Loucy (cell line): ENCODE results near the gene APOH.

ENCODE experiments used
- CTCF ChIP-seq: fragments of 200-600 bp; sonication (generic); conservative IDR thresholded peaks from 2 replicates; pipeline ENCODE4 v1.5.1; 2014; ENCODE audit warnings: mild to moderate bottlenecking, antibody characterized with exemption, low read length
- EZH2phosphoT487 ChIP-seq: fragments of 200-600 bp; IDR thresholded peaks from 2 replicates; pipeline ENCODE4 v1.6.1; 2018; ENCODE audit warnings: antibody characterized with exemption, mild to moderate bottlenecking, moderate library complexity, borderline replicate concordance

GRCh38 chr17:66240013-66240412 lies 10.8 kb upstream of the APOH start:
- TF ChIP-seq CTCF (no peak), EZH2phosphoT487 (no peak)
